Smooth muscle cell (in vitro differentiated cells): ENCODE measurements around the gene THOC6. TPM values are rescaled to one million over a fixed set of nuclear protein-coding genes. Genes with fewer than 3 reads are reported as not detected.

ENCODE experiments used
- DNase-seq: peaks from one replicate; lab custom pipeline; 2025; ENCODE audit not compliant: unreplicated experiment; lab: John Stamatoyannopoulos, UW
- H2AFZ ChIP-seq: fragments of 200-600 bp; sonication (generic); 2 replicates; pipeline ENCODE4 v1.6.0; 2016; ENCODE audit warnings: antibody characterized with exemption, low read depth, mild to moderate bottlenecking
- H3F3A ChIP-seq: fragments of 200-600 bp; sonication (generic); 2 replicates; pipeline ENCODE4 v1.6.0; 2017; ENCODE audit warnings: antibody characterized with exemption, low read depth
- H3K27ac ChIP-seq: fragments of 200-600 bp; sonication (generic); 2 replicates; pipeline ENCODE4 v1.5.1; 2016; ENCODE audit warnings: low read depth, mild to moderate bottlenecking
- H3K27me3 ChIP-seq: fragments of 200-600 bp; sonication (generic); 2 replicates; pipeline ENCODE4 v1.6.1; 2016; ENCODE audit warnings: low read depth, mild to moderate bottlenecking
- H3K36me3 ChIP-seq: fragments of 200-600 bp; sonication (generic); 2 replicates; pipeline ENCODE4 v1.5.1; 2016; ENCODE audit warnings: low read depth
- H3K4me1 ChIP-seq: fragments of 200-600 bp; sonication (generic); 2 replicates; pipeline ENCODE4 v1.5.1; 2016; ENCODE audit warnings: low read depth
- H3K4me2 ChIP-seq: fragments of 200-600 bp; sonication (generic); 2 replicates; pipeline ENCODE4 v1.6.0; 2016; ENCODE audit warnings: mild to moderate bottlenecking
- H3K4me3 ChIP-seq: fragments of 200-600 bp; sonication (generic); 2 replicates; pipeline ENCODE4 v1.5.1; 2016; ENCODE audit warnings: mild to moderate bottlenecking
- H3K79me2 ChIP-seq: fragments of 200-600 bp; sonication (generic); 2 replicates; pipeline ENCODE4 v1.6.0; 2016; ENCODE audit warnings: low read depth, mild to moderate bottlenecking
- H3K9ac ChIP-seq: fragments of 200-600 bp; sonication (generic); 2 replicates; pipeline ENCODE4 v1.6.0; 2016; ENCODE audit warnings: low read depth
- H3K9me3 ChIP-seq: fragments of 200-600 bp; sonication (generic); replicated peaks from 2 replicates; pipeline ENCODE4 v1.5.1; 2016; ENCODE audit warnings: low read depth
- H4K20me1 ChIP-seq: fragments of 200-600 bp; sonication (generic); 2 replicates; pipeline ENCODE4 v1.6.0; 2016; ENCODE audit warnings: low read depth
- CTCF ChIP-seq: fragments of 200-600 bp; sonication (generic); IDR thresholded peaks from 2 replicates; pipeline ENCODE4 v1.5.1; 2017; ENCODE audit warnings: borderline replicate concordance, mild to moderate bottlenecking, antibody characterized with exemption; ENCODE audit not compliant: insufficient read depth, poor library complexity, severe bottlenecking
- WGBS: methylation state at CpG from one replicate; pipeline ENCODE4 v1.1.7; 2016; ENCODE audit warnings: low lambda C conversion rate; 5-methylcytosine and 5-hydroxymethylcytosine counted together
- polyA plus RNA-seq: library from polyadenylated mRNA; unstranded; fragments of >200 nt; fragmentation: Nextera tagmentation; extraction: Ambion mirVana; gene quantifications from 2 replicates; pipeline ENCODE4 v1.2.1, GENCODE V29; 2016
- total RNA-seq: library from RNA; depleted of rRNA; stranded (reverse); fragments of >200 nt; gene quantifications from 2 replicates; pipeline ENCODE4 v1.2.3, GENCODE V29; 2014

THOC6 gene
- total and polyA plus RNA-seq, 2 experiments from 2014 or later = 28.9 to 59.4 TPM

GRCh38 chr16:2980227-2981176 lies 43.3 kb upstream of the THOC6 start, which contains the start of gene PKMYT1:
TSS of gene PKMYT1 (minus strand) at chr16:2980446. CDS start at chr16:2979657, 789 bp downstream.
- DNase-seq = peak; percentile 77
- H3K27ac ChIP-seq = peak within 1 kb of the TSS; percentile 52
- H3K4me1 ChIP-seq = peaks cover 20% of the 10 kb centered on the region
- H3K79me2 ChIP-seq = no peaks in the 10 kb centered on the region
- no peaks in the 10 kb centered on the region for H3K27me3 ChIP-seq
- peak within 1 kb of the TSS; percentile 80 for H3K9ac ChIP-seq
- WGBS = 9% methylated on average over 59 of the region's 91 CpGs
- no peaks in the 10 kb centered on the region for H3K9me3 ChIP-seq
- peak within 1 kb of the TSS; percentile 81 for H2AFZ ChIP-seq
- H3K4me3 ChIP-seq = peak within 1 kb of the TSS; percentile 70
- peak within 1 kb of the TSS; percentile 88 for H3K4me2 ChIP-seq
- H4K20me1 ChIP-seq = no peaks in the 10 kb centered on the region
- H3F3A ChIP-seq = peaks cover 11% of the 10 kb centered on the region
- no peaks in the 10 kb centered on the region for H3K36me3 ChIP-seq
- no peak for TF ChIP-seq CTCF

GRCh38 chr16:2981177-2981898 lies 42.5 kb upstream of the THOC6 start:
- H3K9me3 ChIP-seq = no peaks in the 10 kb centered on the region
- H3K4me1 ChIP-seq = peaks cover 20% of the 10 kb centered on the region
- H3K27ac ChIP-seq = no peak overlapping the region
- H3K4me2 ChIP-seq = peak overlapping the region; percentile 88
- no peaks in the 10 kb centered on the region for H3K36me3 ChIP-seq
- H3K79me2 ChIP-seq = no peaks in the 10 kb centered on the region
- H3K9ac ChIP-seq = no peak overlapping the region
- 29% methylated on average over 33 of the region's 33 CpGs for WGBS
- H4K20me1 ChIP-seq = no peaks in the 10 kb centered on the region
- peak overlapping the region; percentile 70 for H3K4me3 ChIP-seq
- DNase-seq = no peak
- no peaks in the 10 kb centered on the region for H3K27me3 ChIP-seq
- peaks cover 11% of the 10 kb centered on the region for H3F3A ChIP-seq
- H2AFZ ChIP-seq = no peak overlapping the region
- TF ChIP-seq CTCF = no peak

- Histone ChIP-seq H3K4me3 (no peak overlapping the region), H3K27ac (no peak overlapping the region)
- no peak for DNase-seq
These were observed 42.0 kb upstream of the THOC6 start for GRCh38 chr16:2981899-2982250.

More at GRCh38 chr16:2981899-2982250, 42.0 kb upstream of the THOC6 start:
- Histone ChIP-seq H3K9ac (no peak overlapping the region), H3K9me3 (no peaks in the 10 kb centered on the region), H4K20me1 (no peaks in the 10 kb centered on the region), H3K4me2 (peak overlapping the region; percentile 88), H3K4me1 (peaks cover 20% of the 10 kb centered on the region), H3K79me2 (no peaks in the 10 kb centered on the region), H3F3A (peaks cover 11% of the 10 kb centered on the region), H3K36me3 (no peaks in the 10 kb centered on the region), H2AFZ (no peak overlapping the region), H3K27me3 (no peaks in the 10 kb centered on the region)
- WGBS = 34% methylated on average over 4 of the region's 4 CpGs
- TF ChIP-seq CTCF = no peak
